Measurements from ENCODE around the gene DGKG.

The DGKG gene

GRCh38 chr3:186275436-186275835 lies 86.6 kb downstream of the DGKG start:
- DNase-seq (ENCODE audit: low read depth in 2 of 2) = no peak

GRCh38 chr3:186273586-186273985 lies 88.4 kb downstream of the DGKG start:
- DNase-seq (ENCODE audit: low read depth in 2 of 2) = no peak

GRCh38 chr3:186270701-186271100 lies 91.3 kb downstream of the DGKG start:
- no peak for DNase-seq (ENCODE audit: low read depth in 2 of 2)

GRCh38 chr3:186268616-186269448 lies 93.2 kb downstream of the DGKG start:
- DNase-seq (ENCODE audit: low read depth in 2 of 2) = no peak

- no peak for DNase-seq (ENCODE audit: low read depth in 2 of 2)
Observed at GRCh38 chr3:186267758-186268157, 94.3 kb downstream of the DGKG start.

GRCh38 chr3:186264608-186265400 lies 97.2 kb downstream of the DGKG start:
- DNase-seq (ENCODE audit: low read depth in 2 of 2) = no peak

- no peak for DNase-seq (ENCODE audit: low read depth in 2 of 2)
Observed at GRCh38 chr3:186261638-186262037, 100.4 kb downstream of the DGKG start.

GRCh38 chr3:186260726-186261125 lies 101.3 kb downstream of the DGKG start:
- no peak for DNase-seq (ENCODE audit: low read depth in 2 of 2)

- DNase-seq (ENCODE audit: low read depth in 2 of 2) = peak in 1 of 2 donors; percentile 51
Observed at GRCh38 chr3:186259612-186260383, 102.2 kb downstream of the DGKG start.

GRCh38 chr3:186258968-186259367 lies 103.1 kb downstream of the DGKG start:
- no peak for DNase-seq (ENCODE audit: low read depth in 2 of 2)

GRCh38 chr3:186257866-186258265 lies 104.2 kb downstream of the DGKG start:
- no peak for DNase-seq (ENCODE audit: low read depth in 2 of 2)

- DNase-seq (ENCODE audit: low read depth in 2 of 2) = no peak
Observed at GRCh38 chr3:186255703-186256331, 106.2 kb downstream of the DGKG start.

GRCh38 chr3:186254676-186255650 lies 107.1 kb downstream of the DGKG start:
- DNase-seq (ENCODE audit: low read depth in 2 of 2) = no peak

- DNase-seq (ENCODE audit: low read depth in 2 of 2) = no peak
Observed at GRCh38 chr3:186251948-186252619, 110.0 kb downstream of the DGKG start.

GRCh38 chr3:186248850-186249249 lies 113.2 kb downstream of the DGKG start:
- no peak for DNase-seq (ENCODE audit: low read depth in 2 of 2)

- DNase-seq (ENCODE audit: low read depth in 2 of 2) = no peak
Observed at GRCh38 chr3:186247821-186248814, 113.9 kb downstream of the DGKG start.

GRCh38 chr3:186246941-186247340 lies 115.1 kb downstream of the DGKG start:
- DNase-seq (ENCODE audit: low read depth in 2 of 2) = no peak

- DNase-seq (ENCODE audit: low read depth in 2 of 2) = no peak
Observed at GRCh38 chr3:186244016-186244415, 118.0 kb downstream of the DGKG start.
